GM21390 (cell line): ENCODE measurements around the gene TRMU.
"Not testable (repeated sequence)": the region's sequence is repeated elsewhere in the genome, so short reads cannot be mapped to it uniquely, and the experiment has no call there.

Source experiments
- ATAC-seq: cut with Tn5 transposase; IDR thresholded peaks from one replicate; pipeline ENCODE4 v1.9.1; 2021; ENCODE audit not compliant: unreplicated experiment

The TRMU gene

DNA sequence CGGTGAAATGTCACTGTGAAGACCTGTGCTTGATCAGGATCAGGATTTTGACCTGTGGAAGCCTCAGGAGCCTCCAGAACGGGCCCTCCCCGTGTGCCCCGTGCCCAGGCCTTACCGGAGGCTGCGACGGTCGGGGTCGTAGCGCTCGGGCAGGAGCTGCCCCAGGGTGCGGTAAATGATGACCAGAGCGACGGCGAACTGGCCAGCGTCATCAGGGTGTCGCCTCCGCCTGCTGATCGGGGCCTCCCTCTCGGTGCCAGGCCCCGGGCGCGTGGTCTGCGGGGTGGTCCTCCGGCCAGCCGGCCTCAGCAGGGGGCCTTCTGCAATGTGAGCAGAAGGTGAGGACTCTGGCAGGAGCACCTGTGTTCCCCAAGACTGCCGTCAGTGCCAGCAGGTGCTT, 46.2 kb downstream of the TRMU start:
- no peak for ATAC-seq

DNA sequence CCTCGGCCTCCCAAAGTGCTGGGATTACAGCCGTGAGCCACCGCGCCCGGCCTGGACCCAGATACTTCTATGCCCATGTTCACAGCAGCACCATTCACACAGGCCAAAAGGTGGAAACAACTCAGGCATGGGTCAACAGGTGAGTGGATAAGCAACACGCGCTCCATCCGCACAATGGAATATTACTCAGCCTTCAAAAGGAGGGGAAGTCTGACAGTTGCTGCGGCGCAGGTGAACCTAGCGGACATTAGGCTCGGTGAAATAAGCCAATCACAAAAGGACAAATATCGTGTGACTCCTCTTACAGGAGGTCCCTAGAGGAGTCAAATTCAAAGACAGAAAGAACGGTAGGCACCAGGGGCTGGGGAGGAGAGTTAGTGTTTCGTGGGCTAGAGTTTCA, 47.0 kb downstream of the TRMU start:
- ATAC-seq: no peak

DNA sequence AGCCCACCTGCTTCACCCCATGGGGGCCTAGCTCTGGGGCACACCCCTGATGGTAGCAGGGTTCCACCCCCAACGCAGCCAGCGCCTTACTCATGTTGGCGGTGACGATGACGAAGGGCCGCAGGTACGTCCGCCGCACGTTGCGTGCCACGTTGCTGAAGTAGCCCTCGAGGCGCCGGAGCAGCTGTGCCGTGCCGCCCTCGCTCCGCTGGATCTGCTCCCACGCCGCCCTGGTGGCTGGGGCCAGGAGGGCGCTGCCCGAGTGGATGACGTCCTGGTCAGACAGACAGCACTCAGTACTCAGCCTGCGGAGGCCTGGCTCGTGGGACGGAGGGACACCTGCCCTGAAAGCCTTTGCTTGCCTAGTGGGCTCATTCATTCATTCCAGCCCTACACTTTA, 50.8 kb downstream of the TRMU start:
- ATAC-seq: no peak

DNA sequence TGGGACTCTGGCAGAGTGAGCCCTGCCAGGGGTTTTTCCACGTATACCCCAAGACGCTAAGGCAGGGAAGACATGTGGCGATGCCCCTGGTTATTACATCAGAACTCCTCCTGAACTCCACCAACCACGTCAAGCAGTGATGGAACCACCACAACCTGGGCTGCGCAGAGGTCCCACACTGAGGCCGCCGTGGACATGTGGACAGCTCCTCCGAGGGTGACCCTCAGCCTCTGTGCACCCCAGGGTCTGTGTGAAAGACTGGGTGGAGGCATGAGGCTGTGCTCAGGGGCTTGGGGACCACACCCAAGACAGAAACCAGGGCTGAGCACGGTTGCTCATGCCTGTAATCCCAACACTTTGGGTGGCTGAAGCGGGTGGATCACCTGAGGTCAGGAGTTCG, 52.2 kb downstream of the TRMU start:
- no peak for ATAC-seq

DNA sequence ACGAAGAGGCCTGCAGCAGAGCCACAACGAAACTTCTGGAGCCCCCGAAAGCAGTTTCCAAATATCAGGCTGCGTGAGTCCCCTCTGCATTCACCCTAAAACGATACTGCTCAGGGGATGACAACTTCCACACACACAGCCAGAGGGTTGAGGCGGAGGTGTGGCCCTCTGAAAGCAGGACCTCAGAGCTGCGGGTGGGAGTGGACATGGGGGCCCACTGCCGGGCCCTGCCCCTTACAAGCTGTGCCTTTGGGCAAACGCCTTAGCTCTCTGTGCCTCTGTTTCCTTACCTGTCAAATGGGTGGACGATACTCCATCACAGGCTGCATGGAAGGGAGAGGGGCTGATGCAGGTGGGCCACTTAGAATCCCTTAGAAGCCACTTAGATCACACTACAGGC, 53.1 kb downstream of the TRMU start:
- no peak for ATAC-seq

DNA sequence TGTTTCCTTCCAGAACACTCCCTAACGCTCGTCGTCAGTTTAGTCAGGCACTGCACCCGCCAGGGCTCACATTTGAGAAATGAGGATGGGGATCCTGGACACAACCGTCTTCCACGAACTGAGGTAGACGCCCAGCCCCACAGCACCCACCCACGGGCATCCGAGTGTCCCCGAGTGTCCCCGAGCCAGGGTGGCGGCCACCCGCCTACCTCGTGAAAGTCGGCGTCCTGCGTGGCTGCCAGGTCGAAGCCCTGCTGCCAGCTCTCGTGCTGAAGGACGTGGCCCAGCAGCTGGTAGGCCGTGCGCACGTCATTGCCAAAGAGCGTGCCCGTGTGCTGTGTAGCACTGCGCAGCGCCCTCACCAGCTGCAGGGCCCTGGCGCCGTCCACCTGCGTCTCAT, 53.6 kb downstream of the TRMU start:
- no peak for ATAC-seq

DNA sequence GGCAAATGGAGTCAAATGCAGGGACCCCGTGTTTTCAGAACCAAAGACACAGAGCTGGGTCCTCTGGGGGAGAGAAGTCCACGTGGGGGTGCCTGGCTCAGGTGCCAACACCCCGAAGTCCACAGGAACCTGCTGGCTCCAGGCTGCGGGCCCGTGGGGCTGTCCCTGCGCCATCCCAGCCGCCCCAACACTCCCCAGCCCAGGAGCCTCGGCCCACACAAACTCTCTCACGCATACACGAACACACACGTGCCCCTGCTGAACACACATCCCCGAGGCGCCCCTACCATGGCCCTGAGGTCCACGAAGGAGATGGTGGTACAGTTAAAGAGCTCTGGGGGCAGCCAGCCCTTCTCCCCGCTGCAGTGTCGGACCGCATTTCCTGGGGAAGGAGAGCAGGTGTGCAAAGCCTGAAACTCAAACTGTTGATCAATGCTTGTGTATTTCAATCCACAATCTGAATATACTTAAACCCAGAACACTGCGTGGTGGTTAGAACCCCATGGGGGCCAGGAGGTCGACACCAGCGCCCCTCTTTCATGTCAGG, 54.7 kb downstream of the TRMU start:
- no peak for ATAC-seq

DNA sequence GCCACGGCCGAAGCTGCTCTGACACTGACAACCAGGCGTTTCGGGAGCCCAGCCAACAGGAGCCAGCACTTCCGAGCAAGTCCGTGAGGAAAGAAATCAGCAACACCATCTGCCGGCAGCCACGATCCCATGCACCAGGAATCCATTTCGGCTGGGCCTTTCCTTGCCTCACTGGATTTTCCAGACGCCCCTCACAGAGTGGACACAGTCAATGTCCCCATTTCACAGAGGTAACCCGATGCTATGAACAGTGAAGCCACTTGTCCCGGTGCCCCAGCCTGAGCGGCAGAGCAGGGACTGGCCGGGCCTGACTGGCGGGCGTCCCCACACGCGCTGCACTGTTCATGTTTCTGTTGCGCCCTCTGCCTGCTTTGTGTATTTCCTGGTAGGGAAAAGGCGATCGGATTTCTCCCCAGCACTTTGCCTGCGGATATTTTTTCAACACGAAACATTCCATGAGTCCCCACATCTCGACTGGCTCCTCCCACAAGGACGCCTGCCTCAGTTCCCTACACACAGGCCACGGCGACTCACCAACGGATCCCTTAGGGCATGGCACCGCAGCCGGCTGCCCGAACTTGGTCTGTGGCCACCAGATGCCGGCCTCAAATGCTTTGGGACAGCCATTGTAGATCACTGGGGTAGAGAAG, 55.3 kb downstream of the TRMU start:
- ATAC-seq: no peak

DNA sequence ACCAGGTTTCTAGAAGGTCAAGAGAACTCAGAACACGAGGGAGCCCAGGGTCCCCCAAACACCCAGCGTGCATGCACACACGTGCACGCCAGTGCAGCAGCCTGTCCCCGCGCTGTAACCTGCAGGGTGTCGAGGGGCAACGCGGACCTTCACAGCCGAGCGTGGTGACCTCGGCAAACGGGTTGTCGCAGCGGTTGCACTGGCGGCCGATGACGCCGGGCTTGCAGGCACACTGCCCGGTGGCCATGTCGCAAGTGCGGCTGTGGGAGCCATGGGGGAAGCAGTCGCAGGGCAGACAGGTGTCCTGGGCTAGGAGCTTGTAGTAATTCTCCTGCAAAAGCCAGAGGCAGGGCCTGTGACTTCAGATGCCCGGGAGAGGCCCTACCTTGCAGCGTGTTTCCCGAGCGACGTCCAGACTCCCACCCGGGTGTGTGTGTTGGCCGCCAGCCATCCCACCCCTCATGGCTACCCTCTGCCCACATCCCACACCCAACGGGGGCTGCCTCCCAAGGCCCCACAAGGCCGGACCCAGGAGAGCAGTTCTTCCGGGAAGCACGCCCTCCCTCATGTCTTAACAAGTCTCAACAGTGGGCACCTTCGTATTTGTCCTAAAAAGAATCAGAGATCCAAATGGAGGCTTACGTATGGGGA, 56.1 kb downstream of the TRMU start:
- no peak for ATAC-seq

DNA sequence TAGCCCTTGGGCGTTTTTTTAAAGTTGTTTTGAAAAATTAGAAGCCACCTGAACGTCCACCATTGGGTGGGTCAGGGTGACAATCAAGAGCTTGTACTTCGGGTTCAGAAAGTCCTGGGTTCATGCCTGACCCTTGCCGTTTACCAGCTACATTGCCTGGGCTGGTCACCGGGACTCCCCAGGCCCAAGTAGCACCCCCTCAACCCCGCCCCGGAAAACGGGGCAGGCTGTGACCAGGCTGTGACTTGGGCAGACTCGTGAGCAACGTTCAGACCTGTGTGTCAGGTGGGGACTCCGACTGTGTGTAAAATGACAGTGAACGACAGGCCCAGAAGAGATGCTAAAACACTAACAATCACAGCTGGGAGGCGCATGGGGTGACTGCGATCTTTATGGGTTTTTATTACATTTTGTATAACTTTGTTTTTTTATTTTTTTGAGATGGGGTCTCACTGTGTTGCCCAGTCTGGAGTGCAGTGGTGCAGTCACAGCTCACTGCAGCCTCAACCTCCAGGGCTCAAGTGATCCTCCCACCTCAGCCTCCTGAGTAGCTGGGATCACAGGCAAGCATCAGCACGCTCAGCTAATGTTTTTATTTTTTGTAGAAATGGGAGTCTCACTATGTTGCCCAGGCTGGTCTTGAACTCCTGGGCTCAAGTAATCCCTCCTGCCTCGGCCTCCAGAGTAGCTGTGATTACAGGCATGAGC, 56.8 kb downstream of the TRMU start:
- ATAC-seq: no peak

DNA sequence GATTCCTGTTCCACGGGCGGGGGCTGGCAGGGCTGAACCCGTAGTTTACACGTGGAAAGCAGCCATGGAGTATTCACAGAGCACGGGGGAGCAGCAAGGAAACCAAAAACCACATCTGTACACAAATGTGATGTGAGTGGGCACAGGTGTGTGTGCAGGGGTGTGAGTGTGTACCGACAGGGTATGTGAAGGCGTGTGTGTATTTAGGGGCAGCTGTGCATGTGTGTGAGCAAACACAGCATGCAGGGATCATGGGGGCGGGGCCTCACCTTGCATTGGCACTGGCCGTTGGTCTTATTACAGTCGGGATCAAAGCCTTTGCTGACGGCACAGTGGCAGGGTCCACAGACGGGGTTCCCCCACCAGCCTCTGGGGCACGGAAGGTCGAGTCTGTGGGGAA, 58.4 kb downstream of the TRMU start:
- no peak for ATAC-seq

DNA sequence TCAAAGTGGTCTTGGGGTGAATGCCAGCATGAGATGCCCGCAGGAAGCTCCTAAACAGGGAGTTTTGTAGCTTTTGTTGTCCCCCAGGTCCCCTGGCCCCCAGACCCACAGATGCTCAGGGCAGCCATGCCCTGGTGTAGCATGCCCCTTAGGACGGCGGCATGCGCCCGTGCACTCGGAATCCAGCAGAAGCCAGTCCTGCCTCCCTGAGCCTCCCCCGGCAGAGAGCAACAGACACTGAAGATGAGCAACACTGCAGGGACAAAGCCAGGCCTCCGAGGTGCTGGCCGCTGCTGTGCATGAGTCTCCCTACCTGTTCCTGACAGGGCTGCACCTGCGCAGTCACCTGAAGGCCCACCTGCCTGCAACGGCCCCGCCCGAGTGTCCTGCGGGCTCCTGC, 59.1 kb downstream of the TRMU start:
- ATAC-seq: no peak

DNA sequence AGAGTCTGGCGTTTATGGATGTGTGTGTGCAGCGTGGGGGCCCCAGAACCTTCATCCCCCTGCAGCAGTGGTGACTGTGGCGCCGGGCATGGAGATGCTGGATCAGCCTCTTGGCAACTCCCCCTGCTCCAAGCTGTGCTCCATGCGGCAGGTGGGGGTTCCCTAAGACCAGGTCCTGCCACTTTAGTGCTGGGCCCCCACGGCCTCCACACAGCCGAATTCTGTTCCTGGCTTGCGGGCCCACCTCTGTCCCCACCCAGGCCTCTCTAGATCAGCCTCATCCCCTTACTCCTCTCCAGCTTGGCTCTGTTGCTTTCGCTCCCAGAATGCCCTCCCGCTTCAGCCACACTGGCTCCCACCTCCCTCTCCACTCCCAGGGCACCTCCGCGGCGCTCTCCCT, 59.6 kb downstream of the TRMU start:
- no peak for ATAC-seq

DNA sequence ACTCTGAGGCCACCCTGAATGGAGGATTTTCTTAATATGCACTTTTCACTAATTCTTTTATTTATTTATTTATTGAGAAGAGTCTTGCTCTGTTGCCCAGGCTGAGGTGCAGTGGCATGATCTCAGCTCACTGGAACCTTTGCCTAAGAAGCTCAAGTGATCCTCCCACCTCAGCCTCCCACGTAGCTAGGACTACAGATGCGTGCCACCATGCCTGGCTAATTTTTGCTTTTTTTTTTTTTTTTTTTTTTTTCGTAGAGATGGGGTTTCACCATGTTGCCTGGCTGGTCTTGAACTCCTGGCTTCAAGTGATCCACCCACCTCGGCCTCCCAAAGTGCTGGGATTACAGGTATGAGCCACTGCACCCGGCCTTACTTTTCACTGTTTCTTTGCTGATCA, 61.5 kb downstream of the TRMU start:
- ATAC-seq: not testable (repeated sequence)

DNA sequence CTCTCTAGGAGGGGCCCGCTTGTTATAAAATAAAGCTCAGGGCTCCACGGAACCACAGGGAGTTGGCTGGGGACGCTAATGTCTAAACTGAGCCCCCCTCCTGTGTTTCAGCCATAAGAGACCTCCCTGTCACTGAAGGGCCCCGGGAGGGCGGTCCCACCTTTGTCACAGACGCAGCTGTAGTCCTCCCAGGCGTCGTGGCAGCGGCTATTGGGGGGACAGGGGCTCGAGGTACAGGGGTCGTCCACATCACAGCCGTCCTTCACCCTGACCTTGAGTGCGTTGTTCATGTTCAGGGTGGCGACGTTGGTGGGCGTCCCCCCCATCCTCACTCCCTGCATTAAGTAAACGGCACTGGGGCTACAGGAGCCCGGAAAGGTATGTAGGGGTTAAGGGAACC, 62.0 kb downstream of the TRMU start:
- ATAC-seq: no peak

DNA sequence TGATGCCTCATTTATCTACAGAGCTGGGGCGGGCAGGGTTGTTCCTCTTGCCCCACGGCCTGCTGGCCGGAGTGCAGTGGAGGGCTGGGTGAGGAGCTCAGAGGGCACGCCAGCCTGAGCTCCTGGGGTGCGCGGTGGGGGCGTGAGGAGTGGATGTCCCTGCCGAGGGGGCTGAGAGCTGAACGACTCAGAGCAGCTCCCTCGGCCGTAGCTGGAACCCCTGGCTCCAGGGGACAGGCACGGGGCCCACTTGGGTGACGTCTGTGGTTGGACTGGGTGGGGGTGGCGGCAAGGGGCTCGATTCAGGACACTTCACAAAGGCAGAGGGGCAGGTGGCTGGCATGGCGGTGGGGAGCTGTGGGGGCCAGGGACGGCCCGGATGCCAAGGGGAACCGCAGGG, 62.4 kb downstream of the TRMU start:
- no peak for ATAC-seq

DNA sequence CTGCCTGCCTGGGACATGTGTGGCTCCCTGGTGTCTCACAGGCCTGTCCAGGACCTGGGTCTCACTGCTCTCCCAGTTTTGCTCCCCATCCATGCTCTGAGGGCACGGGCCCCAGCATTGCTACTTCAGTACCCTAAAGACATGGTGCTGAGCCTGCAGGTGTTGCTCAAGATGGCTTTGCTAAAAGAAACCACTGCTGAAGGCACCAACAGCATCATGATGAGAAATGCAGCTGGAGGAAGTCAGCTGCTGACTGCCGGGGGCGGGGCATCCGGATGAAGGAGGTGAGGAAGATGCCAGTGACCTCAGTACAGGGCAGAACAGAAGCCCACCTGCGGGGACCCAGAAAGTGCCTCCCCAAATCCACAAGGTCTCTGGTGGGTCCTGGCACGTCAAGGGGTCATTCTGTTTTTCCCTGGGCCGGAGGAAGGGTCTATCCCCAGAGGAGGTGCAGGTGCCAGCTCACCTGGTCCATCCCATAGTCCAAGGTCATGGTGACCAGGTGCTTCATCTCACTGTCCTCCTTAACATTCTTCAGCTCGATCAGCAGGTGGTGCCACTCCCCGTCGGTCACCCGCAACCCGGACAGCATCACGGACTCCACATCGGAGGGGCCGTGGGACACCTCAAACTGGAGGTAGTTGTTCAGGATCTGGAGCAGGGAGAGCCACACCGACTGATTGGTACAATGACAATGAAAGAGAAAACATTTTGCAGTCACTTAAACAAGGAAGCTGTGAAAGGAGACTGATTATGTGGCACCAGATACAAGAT, 63.9 kb downstream of the TRMU start:
- ATAC-seq: no peak

DNA sequence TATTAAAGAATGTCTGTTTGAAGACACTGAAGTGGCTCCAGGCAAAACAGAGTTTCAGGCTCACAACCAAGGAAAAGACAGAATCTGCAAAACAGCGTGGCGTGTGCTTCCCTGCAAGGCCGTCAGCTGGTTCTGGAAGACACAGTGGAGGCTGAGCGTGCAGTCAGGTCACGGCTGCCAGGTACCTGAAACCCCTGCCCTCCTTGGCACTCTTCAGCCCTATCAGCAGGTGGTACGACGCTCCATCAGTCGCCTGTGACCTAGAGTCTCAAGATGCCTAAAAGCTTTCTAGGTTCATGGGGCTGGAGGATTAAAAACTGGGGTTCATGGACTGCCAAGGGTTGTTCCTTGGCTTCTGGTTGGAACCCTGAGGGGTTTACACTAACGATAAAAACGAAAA, 65.9 kb downstream of the TRMU start:
- no peak for ATAC-seq

DNA sequence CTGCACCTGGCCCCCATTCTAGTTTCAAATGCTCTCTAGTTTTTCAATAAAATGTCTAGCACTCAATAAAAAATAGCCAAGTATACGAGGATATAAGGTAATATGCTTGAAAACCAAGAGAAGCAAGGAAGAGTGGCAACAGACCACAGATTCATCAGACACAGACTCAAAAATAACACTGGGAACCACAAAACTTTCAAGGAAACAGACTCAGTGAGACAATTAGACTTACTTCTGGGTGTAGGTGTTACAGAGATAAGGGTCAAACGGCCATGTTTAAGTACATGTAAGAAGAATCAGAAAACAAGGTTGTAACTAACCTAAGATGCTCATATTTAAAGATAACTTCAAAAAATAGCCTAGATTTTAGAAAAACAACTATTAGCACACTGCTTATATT, 67.0 kb downstream of the TRMU start:
- ATAC-seq: no peak

DNA sequence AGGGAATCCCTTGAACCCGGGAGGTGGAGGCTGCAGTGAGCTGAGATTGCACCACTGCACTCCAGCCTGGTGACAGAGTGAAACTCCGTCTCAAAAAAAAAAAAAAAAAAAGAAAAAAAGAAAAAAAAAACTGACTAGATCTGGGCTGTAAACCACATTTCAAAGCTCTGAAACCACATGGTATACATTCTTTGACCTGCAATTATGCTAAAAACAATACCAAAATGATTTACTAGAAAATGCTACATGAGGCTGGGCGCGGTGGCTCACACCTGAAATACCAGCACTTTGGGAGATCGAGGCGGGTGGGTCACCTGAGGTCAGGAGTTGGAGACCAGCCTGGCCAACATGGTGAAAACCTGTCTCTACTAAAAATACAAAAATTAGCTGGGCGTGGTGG, 68.4 kb downstream of the TRMU start:
- not testable (repeated sequence) for ATAC-seq

DNA sequence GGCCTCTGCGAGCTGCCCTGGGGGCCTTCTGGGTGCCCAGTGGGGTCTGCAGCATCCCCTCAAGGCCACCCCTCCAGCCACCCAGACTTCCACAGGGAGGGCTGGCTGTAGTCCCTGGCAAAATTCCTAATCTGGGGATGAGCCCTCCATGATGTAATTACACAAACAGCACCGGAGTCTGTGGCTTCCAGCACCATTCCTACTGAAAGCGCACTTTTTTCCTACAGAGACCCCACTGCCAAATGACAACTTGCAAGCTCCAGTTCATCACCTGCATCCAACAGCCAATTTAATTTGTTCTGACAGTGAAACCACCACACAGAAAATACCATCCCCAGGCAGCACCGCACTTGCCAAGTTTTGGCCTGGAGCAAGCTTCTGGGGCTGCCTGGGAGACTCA, 70.4 kb downstream of the TRMU start:
- ATAC-seq: no peak

DNA sequence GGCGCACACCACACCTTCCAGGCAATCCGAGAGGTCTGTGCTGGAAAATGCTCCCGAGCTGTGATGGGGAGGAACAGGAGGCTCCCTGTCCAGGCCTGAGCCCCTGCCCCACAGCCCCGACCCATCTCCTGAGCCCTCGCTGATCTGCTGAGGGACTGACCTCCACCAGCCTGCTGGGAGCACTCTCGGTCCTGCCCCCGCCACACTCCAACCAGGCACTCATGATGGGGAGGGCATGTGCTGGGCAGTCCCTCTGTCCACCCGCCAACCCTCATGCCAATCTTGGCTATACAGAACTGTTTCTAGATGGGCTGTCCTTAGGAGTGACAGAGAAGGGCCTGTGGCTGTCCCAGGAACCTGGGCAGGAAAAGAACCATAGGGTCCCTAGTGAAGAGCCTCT, 70.8 kb downstream of the TRMU start:
- no peak for ATAC-seq
